MM.1S (cell line): ENCODE data around the gene PLA2G12B.

Experiments
- DNase-seq: peaks from one replicate; pipeline ENCODE4 v3.0.0-alpha.2; 2015
- H2AFZ ChIP-seq: fragments of 300-600 bp; sonication (generic); 2 replicates; pipeline ENCODE4 v1.6.0; 2016; ENCODE audit warnings: antibody characterized with exemption, low read length
- H3F3A ChIP-seq: fragments of 300-600 bp; sonication (generic); 2 replicates; pipeline ENCODE4 v1.6.1; 2016; ENCODE audit warnings: mild to moderate bottlenecking, antibody characterized with exemption, low read length, moderate library complexity, mixed read lengths; ENCODE audit not compliant: insufficient read depth
- H3K27ac ChIP-seq: fragments of 300-600 bp; sonication (generic); 2 replicates; pipeline ENCODE4 v1.5.1; 2016; ENCODE audit warnings: mild to moderate bottlenecking, low read length
- H3K27me3 ChIP-seq: fragments of 300-600 bp; sonication (generic); replicated peaks from 2 replicates; pipeline ENCODE4 v1.6.0; 2016; ENCODE audit warnings: low read length; ENCODE audit not compliant: insufficient read depth
- H3K36me3 ChIP-seq: fragments of 300-600 bp; sonication (generic); replicated peaks from 2 replicates; pipeline ENCODE4 v1.6.1; 2016; ENCODE audit warnings: mild to moderate bottlenecking, low read length, mixed read lengths; ENCODE audit not compliant: insufficient read depth
- H3K4me1 ChIP-seq: fragments of 300-600 bp; sonication (generic); 2 replicates; pipeline ENCODE4 v1.6.1; 2016; ENCODE audit warnings: low read length, mixed read lengths
- H3K4me2 ChIP-seq: fragments of 300-600 bp; sonication (generic); 2 replicates; pipeline ENCODE4 v1.6.0; 2016; ENCODE audit warnings: low read depth, low read length
- H3K4me3 ChIP-seq: fragments of 300-600 bp; sonication (generic); 2 replicates; pipeline ENCODE4 v1.5.1; 2016; ENCODE audit warnings: low read length, mixed read lengths
- H3K79me2 ChIP-seq: fragments of 300-600 bp; sonication (generic); 2 replicates; pipeline ENCODE4 v1.6.1; 2016; ENCODE audit warnings: mixed run types, low read length, mixed read lengths
- H3K9ac ChIP-seq: fragments of 300-600 bp; sonication (generic); 2 replicates; pipeline ENCODE4 v1.6.1; 2016; ENCODE audit warnings: low read length, mixed read lengths
- H3K9me2 ChIP-seq: fragments of 300-600 bp; sonication (generic); replicated peaks from 2 replicates; pipeline ENCODE4 v1.6.1; 2016; ENCODE audit warnings: mild to moderate bottlenecking, low read length, mixed read lengths; ENCODE audit not compliant: insufficient read depth
- H3K9me3 ChIP-seq: fragments of 300-600 bp; sonication (generic); replicated peaks from 2 replicates; pipeline ENCODE4 v1.6.1; 2016; ENCODE audit warnings: mild to moderate bottlenecking, low read length, mixed read lengths; ENCODE audit not compliant: insufficient read depth
- H4K20me1 ChIP-seq: fragments of 300-600 bp; sonication (generic); 2 replicates; pipeline ENCODE4 v1.6.1; 2016; ENCODE audit warnings: mild to moderate bottlenecking, low read length, moderate library complexity, mixed read lengths; ENCODE audit not compliant: insufficient read depth
- CTCF ChIP-seq: fragments of 300-600 bp; sonication (generic); IDR thresholded peaks from 2 replicates; pipeline ENCODE4 v1.5.1; 2016; ENCODE audit warnings: antibody characterized with exemption, low read length, mixed read lengths
- EZH2 ChIP-seq: fragments of 300-600 bp; sonication (generic); optimal IDR thresholded peaks from 2 replicates; pipeline ENCODE3; 2017; ENCODE audit warnings: low read depth, mild to moderate bottlenecking, antibody characterized with exemption, low read length, mixed read lengths
- EZH2phosphoT487 ChIP-seq: fragments of 300-600 bp; sonication (generic); IDR thresholded peaks from 2 replicates; pipeline ENCODE4 v1.6.1; 2018; ENCODE audit warnings: antibody characterized with exemption, low read length

The PLA2G12B gene

GRCh38 chr10:72932259-72933015 lies 22.2 kb downstream of the PLA2G12B start:
- TF ChIP-seq EZH2phosphoT487 (no peak), CTCF (no peak), EZH2 (no peak)
- H3K9ac ChIP-seq: no peak overlapping the region
- no peak overlapping the region for H3K4me3 ChIP-seq
- no peaks in the 10 kb centered on the region for H3K9me2 ChIP-seq
- no peaks in the 10 kb centered on the region for H3K79me2 ChIP-seq
- H3K27ac ChIP-seq: no peak overlapping the region
- H3K4me2 ChIP-seq: no peak overlapping the region
- H2AFZ ChIP-seq: no peak overlapping the region
- DNase-seq: no peak
- no peaks in the 10 kb centered on the region for H3K36me3 ChIP-seq
- H3K27me3 ChIP-seq: no peaks in the 10 kb centered on the region
- H3K9me3 ChIP-seq: no peaks in the 10 kb centered on the region
- no peaks in the 10 kb centered on the region for H4K20me1 ChIP-seq
- H3F3A ChIP-seq: no peaks in the 10 kb centered on the region
- H3K4me1 ChIP-seq: no peaks in the 10 kb centered on the region

- H3K4me1 ChIP-seq: no peaks in the 10 kb centered on the region
- no peaks in the 10 kb centered on the region for H3K9me3 ChIP-seq
- TF ChIP-seq CTCF (no peak), EZH2phosphoT487 (no peak), EZH2 (no peak)
- no peaks in the 10 kb centered on the region for H3K27me3 ChIP-seq
- no peaks in the 10 kb centered on the region for H3F3A ChIP-seq
- no peak overlapping the region for H2AFZ ChIP-seq
- no peak overlapping the region for H3K4me3 ChIP-seq
- no peak for DNase-seq
- no peaks in the 10 kb centered on the region for H3K36me3 ChIP-seq
- no peaks in the 10 kb centered on the region for H3K9me2 ChIP-seq
- H4K20me1 ChIP-seq: no peaks in the 10 kb centered on the region
- no peak overlapping the region for H3K9ac ChIP-seq
- H3K27ac ChIP-seq: no peak overlapping the region
- no peak overlapping the region for H3K4me2 ChIP-seq
- H3K79me2 ChIP-seq: no peaks in the 10 kb centered on the region
Observed at GRCh38 chr10:72930276-72930675, 24.3 kb downstream of the PLA2G12B start.

- no peaks in the 10 kb centered on the region for H3K4me1 ChIP-seq
- H3K27me3 ChIP-seq: no peaks in the 10 kb centered on the region
- H3K9me3 ChIP-seq: no peaks in the 10 kb centered on the region
- no peak overlapping the region for H3K4me3 ChIP-seq
- no peaks in the 10 kb centered on the region for H3K36me3 ChIP-seq
- no peaks in the 10 kb centered on the region for H3F3A ChIP-seq
- H3K79me2 ChIP-seq: no peaks in the 10 kb centered on the region
- H3K4me2 ChIP-seq: no peak overlapping the region
- no peak overlapping the region for H3K9ac ChIP-seq
- no peak for DNase-seq
- H3K9me2 ChIP-seq: no peaks in the 10 kb centered on the region
- no peak for TF ChIP-seq CTCF
- TF ChIP-seq EZH2: no peak
- TF ChIP-seq EZH2phosphoT487: no peak
- no peaks in the 10 kb centered on the region for H4K20me1 ChIP-seq
- no peak overlapping the region for H3K27ac ChIP-seq
- H2AFZ ChIP-seq: no peak overlapping the region
Observed at GRCh38 chr10:72928798-72929197, 25.8 kb downstream of the PLA2G12B start.
